GM19397 (cell line): Measurements from ENCODE around the gene CYP4F11.
"Not testable (repeated sequence)": the region's sequence is repeated elsewhere in the genome, so short reads cannot be mapped to it uniquely, and the experiment has no call there.

Experiments used
- ATAC-seq: cut with Tn5 transposase; IDR thresholded peaks from one replicate; pipeline ENCODE4 v1.9.1; 2021; ENCODE audit warnings: mild to moderate bottlenecking, moderate library complexity; ENCODE audit not compliant: unreplicated experiment

The CYP4F11 gene

DNA sequence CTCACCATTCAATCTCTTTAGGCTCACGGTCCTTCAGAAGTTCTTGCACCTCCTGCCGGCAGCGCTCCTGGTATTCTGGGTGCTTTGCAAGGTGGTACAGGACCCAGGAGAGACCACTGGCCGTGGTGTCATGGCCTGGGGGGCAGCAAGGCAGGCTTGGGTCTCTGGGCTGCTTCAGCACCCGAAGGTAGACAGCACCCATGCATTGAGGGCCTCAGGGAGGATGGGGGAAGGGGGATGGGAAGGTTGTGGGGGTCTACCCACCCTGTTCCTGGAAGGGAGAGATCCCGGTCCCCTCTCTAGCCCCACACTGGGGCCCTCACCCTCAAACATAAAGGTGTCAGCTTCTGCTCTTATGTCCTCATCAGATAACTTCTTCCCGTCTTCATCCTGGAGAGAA lies 48.4 kb downstream of the CYP4F11 start:
- ATAC-seq: no peak

DNA sequence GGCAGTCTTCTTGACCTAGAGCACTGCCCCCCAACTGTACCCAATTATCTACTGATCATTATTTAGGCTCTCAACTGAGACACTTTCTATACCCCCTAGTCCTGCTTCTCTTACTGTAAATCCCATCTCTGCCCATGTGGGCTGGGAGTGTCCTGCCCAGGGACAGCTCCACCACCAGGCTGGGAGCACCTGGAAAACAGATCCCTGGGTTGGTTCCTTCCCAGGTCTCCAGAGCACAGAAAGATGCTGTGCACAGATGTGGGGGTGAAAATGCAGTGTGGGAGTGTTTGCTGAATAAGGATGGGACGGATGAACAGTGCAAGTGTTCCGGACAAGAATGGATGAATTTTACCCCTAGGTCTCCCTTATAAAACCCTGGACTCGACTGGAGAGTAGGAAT lies 49.2 kb downstream of the CYP4F11 start:
- ATAC-seq: no peak

DNA sequence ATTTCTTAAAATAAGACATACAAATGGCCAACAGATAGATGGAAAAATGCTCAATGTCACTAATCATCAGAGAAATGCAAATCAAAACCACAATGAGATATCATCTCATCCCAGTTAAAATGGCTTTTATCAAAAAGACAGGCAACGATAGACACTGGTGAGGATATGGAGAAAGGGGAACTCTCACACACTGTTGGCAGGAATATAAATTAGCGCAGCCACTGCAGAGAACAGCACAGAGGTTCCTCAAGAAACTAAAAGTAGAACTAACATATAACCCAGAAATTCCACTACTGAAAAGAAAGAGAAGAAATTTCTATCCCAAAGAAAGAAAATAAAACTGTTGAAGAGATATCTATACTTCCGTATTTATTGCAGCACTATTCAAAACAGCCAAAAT lies 51.0 kb downstream of the CYP4F11 start:
- not testable (repeated sequence) for ATAC-seq

DNA sequence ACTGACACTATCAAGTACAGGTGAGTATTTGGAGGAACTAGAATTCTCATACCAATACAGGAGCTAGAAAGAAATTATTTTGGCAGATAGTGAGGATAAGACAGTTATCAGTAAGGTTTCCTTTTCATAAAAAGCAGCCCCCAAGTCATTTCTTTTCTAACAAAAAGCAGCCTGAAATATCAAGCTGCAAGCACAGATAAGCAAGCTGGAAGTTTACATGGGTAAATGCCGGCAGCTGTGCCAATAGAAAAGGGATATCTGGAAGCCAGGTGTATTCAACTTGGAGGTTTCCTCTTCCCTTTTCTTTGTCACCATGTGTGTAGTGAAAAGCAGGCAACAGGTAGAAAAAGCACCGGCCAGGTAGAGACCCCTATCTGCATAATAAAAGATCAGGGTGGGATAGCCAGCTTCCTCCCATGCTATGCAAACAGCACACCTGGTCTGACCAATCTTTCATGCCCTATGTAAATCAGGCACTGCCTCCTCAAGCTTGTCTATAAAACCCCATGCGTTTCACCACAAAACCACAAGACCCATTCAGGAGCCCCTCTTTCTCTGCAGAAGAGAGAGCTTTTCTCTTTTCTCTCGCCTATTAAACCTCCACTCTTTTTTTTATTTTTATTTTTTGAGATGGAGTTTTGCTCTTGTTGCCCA lies 59.4 kb downstream of the CYP4F11 start:
- ATAC-seq: no peak

DNA sequence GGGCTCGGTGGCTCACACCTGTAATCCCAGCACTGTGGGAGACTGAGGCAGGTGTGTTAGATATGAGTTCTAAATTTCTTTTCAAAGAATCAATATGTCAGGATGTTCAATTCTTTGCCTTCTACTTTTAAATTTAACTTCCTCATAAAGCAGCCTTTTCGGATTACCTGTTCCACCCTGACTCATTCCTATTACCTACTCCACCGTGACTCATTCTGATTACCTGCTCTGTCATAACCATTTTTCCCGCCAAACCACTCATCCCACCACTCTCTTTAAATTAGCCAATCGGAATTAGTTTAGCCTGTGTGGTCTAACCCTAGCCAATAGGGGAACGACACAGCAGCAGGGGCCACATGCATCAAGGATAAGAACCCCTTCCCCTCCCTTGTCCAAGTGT lies 60.6 kb downstream of the CYP4F11 start:
- ATAC-seq: not testable (repeated sequence)

DNA sequence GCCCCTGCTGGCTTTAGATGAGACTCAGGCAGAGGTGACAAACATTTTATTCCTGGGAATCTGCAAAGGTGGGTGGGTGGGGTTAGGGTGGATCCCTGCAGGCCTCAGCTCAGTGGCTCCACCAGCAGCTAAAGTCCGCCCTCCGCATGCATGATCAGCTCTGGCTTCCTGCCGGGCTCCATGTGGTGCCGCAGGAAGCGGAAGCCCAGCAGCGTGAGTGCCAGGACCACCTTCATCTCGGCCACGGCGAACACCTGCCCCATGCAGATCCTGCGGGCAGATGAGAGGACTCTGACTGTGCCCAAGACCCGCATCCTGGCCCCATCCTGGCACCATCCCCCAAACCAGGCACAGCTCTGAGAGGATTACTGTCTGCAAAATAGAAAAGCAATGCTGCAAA lies 62.8 kb downstream of the CYP4F11 start:
- ATAC-seq: no peak

DNA sequence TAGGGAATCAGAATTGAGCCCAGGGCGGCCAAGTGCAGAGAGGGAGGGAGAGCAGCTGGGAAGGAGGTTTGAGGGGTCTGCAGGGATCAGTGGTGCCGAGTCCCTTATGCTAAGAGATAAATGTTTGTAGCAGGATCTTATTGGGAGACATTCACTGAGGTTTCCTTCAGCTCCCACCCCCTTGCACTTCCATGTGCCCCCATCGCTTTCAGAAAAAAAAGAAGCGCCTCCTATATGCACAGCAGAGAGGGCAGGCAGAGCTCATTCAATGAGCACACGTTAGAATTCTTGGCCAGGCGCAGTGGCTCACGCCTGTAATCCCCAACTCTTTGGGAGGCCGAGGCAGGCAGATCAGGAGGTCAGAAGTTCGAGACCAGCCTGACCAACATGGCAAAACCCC lies 64.5 kb downstream of the CYP4F11 start:
- no peak for ATAC-seq

DNA sequence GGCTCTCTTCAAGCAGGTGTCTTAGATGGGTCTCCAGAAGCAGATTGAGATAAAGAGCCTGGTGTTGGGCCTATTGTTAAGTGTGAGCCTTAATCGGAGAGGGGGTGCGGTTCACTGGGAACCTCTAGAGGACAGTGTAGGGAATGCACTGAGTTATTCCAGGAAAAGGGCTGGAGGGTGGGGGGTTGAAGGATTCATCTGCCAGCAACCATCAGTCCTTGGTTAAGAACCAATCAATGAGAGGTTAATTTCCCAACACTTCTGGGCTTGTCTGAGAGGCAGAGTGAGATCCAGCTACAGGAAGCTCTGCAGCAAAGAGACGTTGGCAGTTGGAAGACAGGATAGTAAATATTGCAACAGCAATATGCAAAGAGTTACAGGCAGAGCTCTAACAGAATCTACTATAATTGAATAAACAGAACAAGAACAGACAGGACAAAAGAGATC lies 65.2 kb downstream of the CYP4F11 start:
- no peak for ATAC-seq

DNA sequence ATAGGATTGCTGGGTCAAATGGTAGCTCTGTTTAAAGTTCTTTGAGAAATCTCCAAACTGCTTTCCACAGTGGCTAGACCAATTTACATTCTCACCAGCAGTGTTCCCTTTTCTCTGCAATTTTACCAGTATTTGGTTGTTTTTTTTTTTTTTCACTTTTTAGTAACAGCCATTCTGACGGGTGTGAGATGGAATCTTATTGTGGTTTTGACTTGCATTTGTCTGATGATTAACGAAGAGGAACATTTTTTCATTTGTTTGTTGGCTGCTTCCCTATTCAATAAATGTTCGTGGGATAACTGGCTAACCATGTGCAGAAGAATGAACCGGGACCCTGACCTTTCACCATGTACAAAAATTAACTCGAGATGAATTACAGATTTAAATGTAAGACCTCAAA lies 67.7 kb downstream of the CYP4F11 start:
- no peak for ATAC-seq

DNA sequence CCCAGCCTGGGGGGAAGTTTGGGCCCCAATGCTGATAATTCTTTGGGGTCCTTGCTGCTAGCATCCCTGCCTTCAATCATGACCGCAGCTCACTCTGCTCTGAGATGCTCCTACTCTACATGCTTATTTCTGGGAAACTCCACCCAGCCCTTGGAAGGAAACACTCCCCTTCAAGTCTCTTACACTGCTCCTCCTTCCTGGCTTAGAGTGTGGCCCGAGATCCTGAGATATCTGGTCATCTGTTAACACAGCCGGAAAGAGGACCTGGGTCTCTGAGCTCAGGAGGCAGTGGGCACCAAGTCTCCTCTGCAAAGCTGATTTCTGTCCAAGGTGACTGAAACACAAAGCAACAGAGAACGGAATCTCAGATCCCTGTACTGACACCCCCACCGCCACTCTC lies 69.5 kb downstream of the CYP4F11 start:
- ATAC-seq: no peak

DNA sequence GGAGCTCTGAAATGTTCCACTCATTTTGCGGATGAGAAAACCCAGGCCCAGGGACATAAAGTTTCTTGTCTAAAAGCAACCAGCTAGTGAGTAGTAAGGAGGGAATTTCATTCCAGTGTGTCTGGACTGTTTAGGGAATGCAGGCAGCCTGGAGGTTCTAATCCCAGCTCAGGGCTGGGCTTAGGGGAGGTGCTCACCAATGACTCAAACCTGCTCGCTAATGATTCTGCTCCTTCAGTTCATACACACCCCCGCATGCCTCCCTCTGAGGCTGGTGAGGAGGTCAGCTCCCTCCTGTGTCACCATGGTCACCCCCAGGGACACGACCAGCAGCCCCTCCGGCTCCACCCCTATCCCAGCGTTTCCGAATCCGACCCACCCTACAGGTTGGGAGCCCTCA lies 71.1 kb downstream of the CYP4F11 start:
- no peak for ATAC-seq

DNA sequence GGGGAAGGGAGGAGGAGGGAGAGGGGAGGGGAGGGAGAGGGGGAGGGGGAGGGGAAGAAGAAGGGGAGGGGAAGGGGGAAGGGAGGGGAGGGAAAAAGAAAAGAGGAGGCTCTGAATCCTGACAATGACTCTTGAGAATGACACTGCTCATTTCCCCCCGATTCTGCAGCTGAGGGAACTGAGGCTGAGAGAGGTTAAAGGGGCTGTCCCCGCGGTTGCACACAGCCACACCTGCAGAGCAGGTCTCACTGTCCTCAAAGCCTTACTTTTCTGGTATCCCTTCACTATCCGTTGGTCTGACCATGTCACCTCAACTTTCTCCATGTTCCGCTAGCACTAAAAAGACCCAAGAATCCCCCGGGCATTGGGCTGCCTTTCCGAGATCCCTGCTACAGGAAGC lies 71.9 kb downstream of the CYP4F11 start:
- ATAC-seq: no peak
